Stimulated activated CD8-positive, alpha-beta memory T cell treated with anti-CD3 and anti-CD28 coated beads, Interleukin-2, amount 100 ng/mL, for 1 hour (primary cell): Measurements from ENCODE around the gene TTC39A.

ENCODE experiments used
- DNase-seq, 2 donors: peaks; one replicate each; pipeline ENCODE4 v3.0.0-alpha.2; 2020; ENCODE audit warnings: low read depth in 2 of 2

Gene TTC39A

GRCh38 chr1:51330331-51331201 is at the start of gene TTC39A:
Gene TTC39A, minus strand, starts transcription at chr1:51330562. Its CDS starts 85 bp downstream, at chr1:51330477.
- DNase-seq: no peak

- no peak for DNase-seq
Observed at GRCh38 chr1:51378871-51379270, 48.5 kb upstream of the TTC39A start.

GRCh38 chr1:51373898-51374297 is 43.5 kb upstream of the TTC39A start:
- DNase-seq: no peak

GRCh38 chr1:51372561-51372960 is 42.2 kb upstream of the TTC39A start:
- no peak for DNase-seq

- DNase-seq: no peak
Observed at GRCh38 chr1:51369171-51369570, 38.8 kb upstream of the TTC39A start.

- DNase-seq: no peak
Observed at GRCh38 chr1:51365774-51366173, 35.4 kb upstream of the TTC39A start.

- no peak for DNase-seq
Observed at GRCh38 chr1:51359879-51360278, 29.5 kb upstream of the TTC39A start.

- DNase-seq: no peak
Observed at GRCh38 chr1:51355382-51355781, 25.0 kb upstream of the TTC39A start.

- no peak for DNase-seq
Observed at GRCh38 chr1:51354416-51354815, 24.1 kb upstream of the TTC39A start.

GRCh38 chr1:51351907-51352306 is 21.5 kb upstream of the TTC39A start:
- no peak for DNase-seq

GRCh38 chr1:51349862-51350261 is 19.5 kb upstream of the TTC39A start:
- no peak for DNase-seq

GRCh38 chr1:51348147-51348527 is 17.8 kb upstream of the TTC39A start:
- DNase-seq: no peak

- no peak for DNase-seq
Observed at GRCh38 chr1:51347398-51348146, 17.2 kb upstream of the TTC39A start.

GRCh38 chr1:51346086-51346942 is 16.0 kb upstream of the TTC39A start:
- DNase-seq: no peak

- no peak for DNase-seq
Observed at GRCh38 chr1:51345300-51345687, 14.9 kb upstream of the TTC39A start.

- DNase-seq: no peak
Observed at GRCh38 chr1:51344602-51345299, 14.4 kb upstream of the TTC39A start.

- no peak for DNase-seq
Observed at GRCh38 chr1:51344276-51344601, 13.9 kb upstream of the TTC39A start.

- no peak for DNase-seq
Observed at GRCh38 chr1:51343624-51344023, 13.3 kb upstream of the TTC39A start.

- no peak for DNase-seq
Observed at GRCh38 chr1:51342591-51343206, 12.3 kb upstream of the TTC39A start.

GRCh38 chr1:51341876-51342496 is 11.6 kb upstream of the TTC39A start:
- DNase-seq: no peak

- no peak for DNase-seq
Observed at GRCh38 chr1:51340380-51340779, 10.0 kb upstream of the TTC39A start.
